NOMO-1 (cell line): Measurements from ENCODE around the gene MOGAT1.
"Not testable (repeated sequence)": the region's sequence is repeated elsewhere in the genome, so short reads cannot be mapped to it uniquely, and the experiment has no call there.

Experiments
- DNase-seq, 2 experiments: peaks; one replicate each; lab custom pipeline; 2025; ENCODE audit not compliant: unreplicated experiment in 2 of 2; lab: John Stamatoyannopoulos, UW

MOGAT1 gene

DNA sequence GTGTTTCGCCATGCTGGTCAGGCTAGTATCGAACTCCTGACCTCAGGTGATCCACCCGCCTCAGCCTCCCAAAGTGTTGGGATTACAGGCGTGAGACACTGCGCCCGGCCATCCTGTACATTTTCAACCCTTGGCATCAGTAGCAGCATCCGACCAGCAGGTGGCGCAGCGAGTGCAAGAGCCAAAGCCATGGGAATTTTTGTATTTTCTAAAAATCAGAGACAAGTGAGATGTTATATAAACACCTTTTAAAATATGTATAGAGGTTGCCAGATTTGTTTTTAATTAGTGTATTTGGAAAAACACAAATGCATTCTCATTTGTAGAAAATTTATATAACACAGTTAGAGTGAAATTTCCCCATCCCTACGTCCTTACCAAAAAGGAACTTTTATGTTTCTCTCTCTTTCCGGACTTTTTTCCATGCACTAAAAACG, 36.8 kb downstream of the MOGAT1 start:
- peak; percentile 63 to 72 for DNase-seq

GRCh38 chr2:222709191-222709891, 37.9 kb downstream of the MOGAT1 start:
- DNase-seq, result peak; percentile 50 to 78

- DNase-seq, result no peak
These were observed 39.3 kb downstream of the MOGAT1 start for GRCh38 chr2:222710736-222711135.

- no peak for DNase-seq
These were observed 40.0 kb downstream of the MOGAT1 start for GRCh38 chr2:222711315-222711940.

DNA sequence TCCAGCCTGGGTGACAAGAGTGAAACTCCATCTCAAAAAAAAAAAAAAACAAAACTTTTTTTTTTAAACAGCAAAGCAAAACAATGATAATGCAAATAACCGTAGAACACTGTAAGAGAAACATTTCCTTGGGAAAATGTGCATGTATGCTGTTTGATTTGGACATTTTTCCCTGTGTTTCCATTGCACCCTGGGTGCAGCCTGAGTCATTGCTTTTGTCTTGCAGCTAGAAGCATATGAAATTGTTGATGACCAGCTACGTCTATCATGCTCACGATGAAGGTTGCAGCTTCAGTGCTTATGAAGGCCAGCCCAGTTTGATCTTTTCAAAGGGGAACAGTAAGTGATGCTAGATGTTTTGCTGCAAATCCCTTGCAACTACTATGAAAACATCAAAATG, 41.5 kb downstream of the MOGAT1 start:
- DNase-seq, result no peak

- no peak for DNase-seq
These were observed 43.1 kb downstream of the MOGAT1 start for GRCh38 chr2:222714361-222715241.

DNA sequence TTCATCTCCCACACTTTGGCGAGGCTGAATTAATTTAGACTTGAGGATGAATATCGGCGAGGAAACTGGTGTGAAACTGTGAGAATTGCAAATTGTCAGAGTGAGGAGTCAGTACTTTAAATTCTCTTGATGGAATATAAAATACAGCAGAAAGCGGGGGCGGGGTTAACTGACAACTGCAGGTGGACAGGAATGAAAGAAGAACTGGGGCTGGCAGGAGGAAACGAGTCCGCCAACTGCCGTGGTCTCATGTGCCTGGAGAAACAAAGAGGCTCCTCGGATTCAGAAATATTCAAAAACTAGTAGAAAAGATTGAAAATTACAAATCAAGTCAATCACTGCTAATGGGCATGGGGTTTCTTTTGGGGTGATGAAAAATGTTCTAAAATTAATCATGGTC, 44.3 kb downstream of the MOGAT1 start:
- peak; percentile 13 to 51 for DNase-seq

- not testable (repeated sequence) for DNase-seq
These were observed 48.3 kb downstream of the MOGAT1 start for GRCh38 chr2:222719787-222720186.

DNA sequence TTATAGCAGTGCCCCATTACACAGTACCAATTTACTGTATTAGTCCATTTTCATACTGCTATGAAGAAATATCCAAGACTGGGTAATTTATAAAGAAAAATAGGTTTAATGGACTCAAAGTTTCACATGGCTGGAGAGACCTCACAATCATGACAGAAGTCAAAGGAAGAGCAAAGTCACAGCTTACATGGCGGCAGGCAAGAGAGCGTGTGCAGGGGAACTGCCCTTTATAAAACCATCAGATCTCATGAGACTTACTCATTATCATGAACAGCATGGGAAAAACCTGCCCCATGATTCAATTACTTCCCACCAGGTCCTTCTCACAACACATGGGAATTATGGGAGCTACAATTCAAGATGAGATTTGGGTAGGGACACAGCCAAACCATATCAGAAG, 50.1 kb downstream of the MOGAT1 start:
- DNase-seq, result not testable (repeated sequence)

- DNase-seq, result no peak
These were observed 51.0 kb downstream of the MOGAT1 start for GRCh38 chr2:222722327-222722946.

- no peak for DNase-seq
These were observed 52.8 kb downstream of the MOGAT1 start for GRCh38 chr2:222724208-222724607.

GRCh38 chr2:222728621-222729020, 57.2 kb downstream of the MOGAT1 start:
- DNase-seq, result no peak

GRCh38 chr2:222730366-222730999, 59.0 kb downstream of the MOGAT1 start:
- peak; percentile 72 to 84 for DNase-seq

DNA sequence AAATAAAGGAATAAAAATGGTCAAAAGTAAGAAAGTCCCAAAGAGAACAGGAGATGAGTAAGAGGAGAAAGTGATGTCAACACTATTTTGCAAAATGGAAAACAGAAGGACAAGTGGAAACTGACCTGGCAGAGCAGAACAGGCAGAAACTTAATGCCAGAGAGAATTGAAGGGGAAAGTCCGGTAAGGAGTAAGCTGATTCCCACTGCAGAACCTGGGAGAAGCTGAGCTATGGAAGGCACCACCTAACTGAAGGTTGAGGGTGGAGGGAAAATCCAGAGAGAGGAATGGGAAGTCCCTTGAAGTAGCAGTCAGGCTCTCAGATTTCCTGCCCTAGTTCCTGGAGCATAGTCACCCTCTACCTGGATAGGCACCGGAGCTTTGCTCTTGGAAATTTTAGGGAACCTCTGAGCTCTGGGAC, 59.8 kb downstream of the MOGAT1 start:
- no peak for DNase-seq

DNA sequence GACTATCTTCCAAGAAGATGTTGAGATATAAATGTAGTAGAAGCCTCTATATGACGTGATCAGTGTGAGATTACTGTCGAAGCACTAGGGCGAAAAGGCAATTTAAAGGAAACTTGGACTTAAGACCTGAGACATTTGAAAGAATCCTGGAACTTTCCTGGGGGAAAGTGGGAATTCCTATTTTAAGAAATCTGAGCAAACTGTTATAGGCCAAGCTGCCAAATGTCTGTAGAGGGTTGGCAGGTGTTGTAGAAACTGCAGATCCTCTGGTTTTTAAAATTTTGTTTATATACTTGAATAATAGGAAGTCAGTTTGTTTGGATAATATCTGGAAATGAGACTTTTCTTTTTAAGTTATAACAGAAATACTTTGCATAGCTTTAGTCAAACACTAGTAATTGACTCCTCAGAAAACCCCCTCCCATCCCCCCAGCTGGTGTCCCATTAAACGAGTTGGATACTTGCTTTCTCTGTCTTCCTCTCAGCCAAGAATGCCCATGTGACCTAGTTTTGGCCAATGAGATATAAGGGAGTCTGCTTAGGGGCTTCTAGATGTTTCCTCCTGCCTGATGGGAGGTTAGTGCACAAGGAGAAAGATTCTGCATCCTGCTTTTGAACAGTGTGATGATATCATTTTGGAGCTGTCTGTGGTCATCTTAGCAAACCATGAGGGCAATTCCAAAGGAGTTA, 61.2 kb downstream of the MOGAT1 start:
- no peak for DNase-seq

- DNase-seq, result no peak
These were observed 62.0 kb downstream of the MOGAT1 start for GRCh38 chr2:222733470-222733845.

GRCh38 chr2:222733846-222734702, 62.6 kb downstream of the MOGAT1 start:
- DNase-seq, result no peak

- no peak for DNase-seq
These were observed 63.2 kb downstream of the MOGAT1 start for GRCh38 chr2:222734703-222735014.

GRCh38 chr2:222736301-222736700, 64.8 kb downstream of the MOGAT1 start:
- DNase-seq, result peak in 1 of 2 experiments; percentile 36
